ENCODE measurements around the gene UQCC5. TPM values are rescaled to one million over a fixed set of nuclear protein-coding genes. Genes with fewer than 3 reads are reported as not detected.

UQCC5 gene
- polyA plus RNA-seq, 1 of the 3 experiments (the other 2 are of a cell fraction) = 124 TPM

GRCh38 chr3:52527732-52528585 is 8.4 kb upstream of the UQCC5 start:
- H3K9ac ChIP-seq = no peak overlapping the region
- no peak overlapping the region for H3K4me2 ChIP-seq
- peaks cover 32% of the 10 kb centered on the region for H4K20me1 ChIP-seq (ENCODE audit: insufficient read depth)
- no peaks in the 10 kb centered on the region for H3K9me2 ChIP-seq
- H3K9me3 ChIP-seq = no peaks in the 10 kb centered on the region
- ChIA-PET POLR2A (no interaction called here), CTCF (interaction anchor here (4.0 kb wide), 1 partner anchor 56 kb away, joined by 30 read pairs; no protein-coding TSS in a partner anchor)
- peaks cover 40% of the 10 kb centered on the region for H3K79me2 ChIP-seq (ENCODE audit: insufficient read depth)
- no peaks in the 10 kb centered on the region for H3F3A ChIP-seq (replicated peaks; ENCODE audit: insufficient read depth)
- 91% methylated on average over 15 of the region's 18 CpGs for WGBS (ENCODE audit: low lambda C conversion rate)
- no peak for DNase-seq
- peaks cover 19 to 52% of the 10 kb centered on the region in 2 experiments for H3K36me3 ChIP-seq (replicated peaks in 1 of 2; ENCODE audit: control insufficient read depth in 1 of 2, insufficient read depth in 2 of 2, low read length in 1 of 2)
- TF ChIP-seq MXI1 (IDR thresholded peaks at IDR 0.05; ENCODE audit: low read depth, low read length) (no peak), TAF1 (IDR thresholded peaks at IDR 0.05; ENCODE audit: borderline replicate concordance, low read depth, low read length) (no peak), ELF1 (IDR thresholded peaks at IDR 0.05) (no peak), REST (IDR thresholded peaks at IDR 0.05; ENCODE audit: low read depth, low read length) (no peak), FOXM1 (IDR thresholded peaks at IDR 0.05; ENCODE audit: low read depth) (no peak), SIN3A (IDR thresholded peaks at IDR 0.05; ENCODE audit: borderline replicate concordance, low read depth, low read length) (no peak), GABPA (IDR thresholded peaks at IDR 0.05; ENCODE audit: low read depth) (no peak), PBX3 (IDR thresholded peaks at IDR 0.05) (no peak), NFIC (IDR thresholded peaks at IDR 0.05; ENCODE audit: borderline replicate concordance) (no peak), EP300 (IDR thresholded peaks at IDR 0.05; ENCODE audit: borderline replicate concordance in 1 of 2, low read depth in 1 of 2, low read length in 1 of 2) (no peak), RAD21 (IDR thresholded peaks at IDR 0.05; ENCODE audit: low read length) (no peak), USF2 (IDR thresholded peaks at IDR 0.05; ENCODE audit: borderline replicate concordance, low read depth, low read length) (no peak), RXRA (IDR thresholded peaks at IDR 0.05; ENCODE audit: borderline replicate concordance, low read depth) (no peak), TEAD4 (IDR thresholded peaks at IDR 0.05; ENCODE audit: borderline replicate concordance, insufficient read depth) (no peak)
- TF ChIP-seq, protein P1, sequence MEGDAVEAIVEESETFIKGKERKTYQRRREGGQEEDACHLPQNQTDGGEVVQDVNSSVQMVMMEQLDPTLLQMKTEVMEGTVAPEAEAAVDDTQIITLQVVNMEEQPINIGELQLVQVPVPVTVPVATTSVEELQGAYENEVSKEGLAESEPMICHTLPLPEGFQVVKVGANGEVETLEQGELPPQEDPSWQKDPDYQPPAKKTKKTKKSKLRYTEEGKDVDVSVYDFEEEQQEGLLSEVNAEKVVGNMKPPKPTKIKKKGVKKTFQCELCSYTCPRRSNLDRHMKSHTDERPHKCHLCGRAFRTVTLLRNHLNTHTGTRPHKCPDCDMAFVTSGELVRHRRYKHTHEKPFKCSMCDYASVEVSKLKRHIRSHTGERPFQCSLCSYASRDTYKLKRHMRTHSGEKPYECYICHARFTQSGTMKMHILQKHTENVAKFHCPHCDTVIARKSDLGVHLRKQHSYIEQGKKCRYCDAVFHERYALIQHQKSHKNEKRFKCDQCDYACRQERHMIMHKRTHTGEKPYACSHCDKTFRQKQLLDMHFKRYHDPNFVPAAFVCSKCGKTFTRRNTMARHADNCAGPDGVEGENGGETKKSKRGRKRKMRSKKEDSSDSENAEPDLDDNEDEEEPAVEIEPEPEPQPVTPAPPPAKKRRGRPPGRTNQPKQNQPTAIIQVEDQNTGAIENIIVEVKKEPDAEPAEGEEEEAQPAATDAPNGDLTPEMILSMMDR (IDR thresholded peaks at IDR 0.05) = no peak
- no peak overlapping the region for H3K4me3 ChIP-seq (ENCODE audit: low read depth in 2 of 2, low read length in 1 of 2)
- no peak overlapping the region for H2AFZ ChIP-seq (ENCODE audit: low read depth)
- H3K4me1 ChIP-seq (ENCODE audit: control insufficient read depth in 1 of 2, insufficient read depth in 2 of 2, low read depth in 1 of 2, low read length in 1 of 2) = peaks cover 24 to 82% of the 10 kb centered on the region in 2 experiments
- H3K27me3 ChIP-seq (ENCODE audit: insufficient read depth) = no peaks in the 10 kb centered on the region
- H3K27ac ChIP-seq (ENCODE audit: low read depth in 2 of 2, low read length in 1 of 2) = peak overlapping the region in 1 of 2 experiments; percentile 47; a peak in 1 of 4 replicates

All from SK-N-SH (cell line).